Natural killer cell (primary cell): Measurements from ENCODE around the gene PDK4. TPM values are rescaled to one million over a fixed set of nuclear protein-coding genes. Genes with fewer than 3 reads are reported as not detected.

ENCODE experiments used
- ATAC-seq, 3 donors: fragments of 150-1000 bp in 2 of 3; fragments of 200-7000 bp in 1 of 3; cut with Tn5 transposase; 1 replicate in 1 of 3; 2 replicates in 2 of 3; pipeline ENCODE4 v1.10.0; 2021; ENCODE audit warnings: mild to moderate bottlenecking in 2 of 3, moderate library complexity in 2 of 3
- DNase-seq, 2 donors: peaks; one replicate each; pipeline versions ENCODE4 v3.0.0 to v3.0.0-alpha.2; 2013 to 2021; ENCODE audit warnings: mixed read lengths in 1 of 2
- H3K27ac ChIP-seq: one replicate; pipeline ENCODE4 v1.5.1; 2013; ENCODE audit warnings: mild to moderate bottlenecking, low read length
- H3K27me3 ChIP-seq: one replicate; pipeline ENCODE4 v1.6.1; 2013; ENCODE audit warnings: low read length; ENCODE audit not compliant: control insufficient read depth, insufficient read depth
- H3K36me3 ChIP-seq: one replicate; pipeline ENCODE4 v1.6.1; 2013; ENCODE audit warnings: low read length; ENCODE audit not compliant: control insufficient read depth, insufficient read depth
- H3K4me1 ChIP-seq: one replicate; pipeline ENCODE4 v1.6.1; 2013; ENCODE audit warnings: low read length; ENCODE audit not compliant: control insufficient read depth, insufficient read depth
- H3K4me3 ChIP-seq: one replicate; pipeline ENCODE4 v1.5.1; 2013; ENCODE audit warnings: low read length
- H3K9me3 ChIP-seq: one replicate; pipeline ENCODE4 v1.6.1; 2013; ENCODE audit warnings: low read length; ENCODE audit not compliant: control insufficient read depth, insufficient read depth
- H3K27ac Mint-ChIP-seq, 2 donors: one replicate each; pipeline ENCODE4 v1.8.0; 2022; ENCODE audit warnings: mild to moderate bottlenecking in 2 of 2, mixed read lengths in 2 of 2, moderate library complexity in 1 of 2
- H3K27me3 Mint-ChIP-seq, 2 donors: one replicate each; pipeline ENCODE4 v1.8.0; 2022; ENCODE audit warnings: low read depth in 2 of 2, mixed read lengths in 2 of 2
- H3K36me3 Mint-ChIP-seq: one replicate; pipeline ENCODE4 v1.8.0; 2022; ENCODE audit warnings: mixed read lengths
- H3K4me1 Mint-ChIP-seq, 2 donors: one replicate each; pipeline ENCODE4 v1.8.0; 2022; ENCODE audit warnings: mixed read lengths in 2 of 2
- H3K4me3 Mint-ChIP-seq: one replicate; pipeline ENCODE4 v1.8.0; 2022; ENCODE audit warnings: mild to moderate bottlenecking, moderate library complexity, mixed read lengths
- H3K9me3 Mint-ChIP-seq, 2 donors: one replicate each; pipeline ENCODE4 v1.8.0; 2022; ENCODE audit warnings: mixed read lengths in 2 of 2
- CTCF ChIP-seq: fragments of 200-600 bp; IDR thresholded peaks from one replicate; pipeline ENCODE4 v1.8.0; 2022; ENCODE audit warnings: antibody characterized with exemption
- WGBS: methylation state at CpG from one replicate; pipeline ENCODE4 v1.1.7; 2013; ENCODE audit warnings: missing lambda C conversion rate; ENCODE audit not compliant: insufficient coverage; 5-methylcytosine and 5-hydroxymethylcytosine counted together
- intact Hi-C: fragments of 100-400 bp; cut with micrococcal nuclease; formaldehyde crosslinking; loops from one replicate; pipeline ENCODE4 v1.14.2; 2022
- total RNA-seq, 4 donors: library from RNA; stranded (reverse); fragments of 120-200 nt in 1 of 4; gene quantifications; one replicate each; pipeline versions ENCODE4 v1.2.3 to v1.2.4, GENCODE V29; 2013 to 2022

The PDK4 gene
- total RNA-seq, 3 donors from 2014 or later (not counting 1 experiment from before 2014, with no cell fraction given) = 0.78 to 3.8 (median 2.3) TPM

- H3K36me3 ChIP-seq = no peaks in the 10 kb centered on the region
- TF ChIP-seq CTCF = no peak
- no peaks in the 10 kb centered on the region for H3K27me3 ChIP-seq
- ATAC-seq (no peak), DNase-seq (no peak)
- no peaks in the 10 kb centered on the region for H3K9me3 Mint-ChIP-seq
- peaks cover 8% of the 10 kb centered on the region for H3K36me3 Mint-ChIP-seq
- no peak overlapping the region for H3K4me3 ChIP-seq
- H3K27me3 Mint-ChIP-seq = no peaks in the 10 kb centered on the region
- no peaks in the 10 kb centered on the region for H3K4me1 ChIP-seq
- H3K4me1 Mint-ChIP-seq = no peaks in the 10 kb centered on the region
- WGBS = 94% methylated on average over 3 of the region's 4 CpGs
- no peak overlapping the region for H3K4me3 Mint-ChIP-seq
- no peak overlapping the region for H3K27ac ChIP-seq
- intact Hi-C loops = no loop called here
- no peak overlapping the region for H3K27ac Mint-ChIP-seq
- no peaks in the 10 kb centered on the region for H3K9me3 ChIP-seq
Measured at GRCh38 chr7:95582578-95583293, 13.6 kb downstream of the PDK4 start.

DNA sequence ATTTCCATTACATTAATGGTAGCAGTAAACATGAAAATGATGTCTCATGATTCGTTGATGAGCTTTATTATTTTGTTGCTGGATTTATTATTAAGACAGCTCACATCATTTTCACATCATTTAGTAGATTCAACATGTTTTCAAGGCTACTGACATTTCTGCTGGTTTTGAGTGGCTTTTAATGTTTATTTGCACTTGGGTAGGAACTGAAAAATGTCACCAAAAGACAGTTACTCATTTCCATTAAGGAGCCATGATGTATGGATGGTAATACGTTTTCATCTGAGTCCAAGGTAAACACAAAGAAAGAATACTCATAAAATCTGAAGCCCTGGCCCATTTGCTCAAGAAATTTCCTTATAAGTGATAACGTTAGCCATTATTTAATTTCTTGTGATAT lies 14.8 kb downstream of the PDK4 start:
- intact Hi-C loops = no loop called here
- no peak for ATAC-seq
- Mint-ChIP-seq H3K4me3 (no peak overlapping the region), H3K4me1 (no peaks in the 10 kb centered on the region), H3K36me3 (no peaks in the 10 kb centered on the region), H3K27ac (no peak overlapping the region), H3K27me3 (no peaks in the 10 kb centered on the region), H3K9me3 (no peaks in the 10 kb centered on the region)
- Histone ChIP-seq H3K4me3 (no peak overlapping the region), H3K9me3 (no peaks in the 10 kb centered on the region), H3K27me3 (no peaks in the 10 kb centered on the region), H3K4me1 (no peaks in the 10 kb centered on the region), H3K27ac (no peak overlapping the region), H3K36me3 (no peaks in the 10 kb centered on the region)
- TF ChIP-seq CTCF = no peak
- no peak for DNase-seq
- WGBS = 100% methylated on average over 1 of the region's 3 CpGs

GRCh38 chr7:95579318-95579717 lies 17.0 kb downstream of the PDK4 start:
- Histone ChIP-seq H3K27me3 (no peaks in the 10 kb centered on the region), H3K4me3 (no peak overlapping the region), H3K27ac (no peak overlapping the region), H3K9me3 (no peaks in the 10 kb centered on the region), H3K4me1 (no peaks in the 10 kb centered on the region), H3K36me3 (no peaks in the 10 kb centered on the region)
- Mint-ChIP-seq H3K4me3 (no peak overlapping the region), H3K27me3 (peaks cover 0 to 7% of the 10 kb centered on the region in 2 donors), H3K4me1 (no peaks in the 10 kb centered on the region), H3K36me3 (no peaks in the 10 kb centered on the region), H3K9me3 (no peaks in the 10 kb centered on the region), H3K27ac (no peak overlapping the region)
- ATAC-seq (no peak), DNase-seq (no peak)
- intact Hi-C loops = no loop called here
- no peak for TF ChIP-seq CTCF
- 97% methylated on average over 6 of the region's 7 CpGs for WGBS
